Activated B cell treated with CpG ODN at 0.5 μM for 24 hours (primary cell): ENCODE data around the gene LEO1. TPM values are rescaled to one million over a fixed set of nuclear protein-coding genes. Genes with fewer than 3 reads are reported as not detected.
"Not testable (repeated sequence)": the region's sequence is repeated elsewhere in the genome, so short reads cannot be mapped to it uniquely, and the experiment has no call there.

ENCODE experiments used
- ATAC-seq: fragments of 200-7000 bp; cut with Tn5 transposase; one replicate; pipeline ENCODE4 v1.10.0; 2021; ENCODE audit warnings: low read depth, mild to moderate bottlenecking, moderate library complexity
- CTCF ChIA-PET: fragments of 350-600 bp; sonication (Branson Sonifier 250); formaldehyde crosslinking; loops from one replicate; lab custom pipeline; 2021; ENCODE audit warnings: antibody characterized with exemption; lab: Charles Lee
- POLR2A ChIA-PET: fragments of 350-600 bp; sonication (Branson Sonifier 250); formaldehyde crosslinking; loops from one replicate; lab custom pipeline; 2021; ENCODE audit warnings: antibody characterized with exemption; lab: Charles Lee
- DNase-seq: peaks from one replicate; pipeline ENCODE4 v3.0.0; 2022
- H3K27ac Mint-ChIP-seq: one replicate; pipeline ENCODE4 v1.8.0; 2020; ENCODE audit warnings: mixed read lengths
- H3K27me3 Mint-ChIP-seq: one replicate; pipeline ENCODE4 v1.8.0; 2021; ENCODE audit warnings: mixed read lengths
- H3K36me3 Mint-ChIP-seq: one replicate; pipeline ENCODE4 v1.8.0; 2021; ENCODE audit warnings: low read depth, mixed read lengths
- H3K4me1 Mint-ChIP-seq: one replicate; pipeline ENCODE4 v1.8.0; 2021; ENCODE audit warnings: mixed read lengths
- H3K4me3 Mint-ChIP-seq: one replicate; pipeline ENCODE4 v1.8.0; 2020; ENCODE audit warnings: mild to moderate bottlenecking, mixed read lengths
- H3K9me3 Mint-ChIP-seq: one replicate; pipeline ENCODE4 v1.8.0; 2020; ENCODE audit warnings: mixed read lengths
- intact Hi-C: fragments of 100-400 bp; cut with micrococcal nuclease; formaldehyde crosslinking; loops from one replicate; pipeline ENCODE4 v1.15.1; 2024
- total RNA-seq: library from RNA; stranded (reverse); gene quantifications from 2 replicates; pipeline ENCODE4 v1.2.3, GENCODE V29; 2022
- TF ChIP-seq, protein P1 (sequence below): fragments of 200-600 bp; IDR thresholded peaks from one replicate; pipeline ENCODE4 v1.8.0; 2022; ENCODE audit warnings: antibody characterized with exemption, mild to moderate bottlenecking

The LEO1 gene
- total RNA-seq, 1 donor from 2014 or later: 19.1 TPM

- ChIA-PET CTCF (no interaction called here), POLR2A (interaction anchor here (0.7 to 1.6 kb wide), 2 partner anchors 35 to 36 kb away, joined by 3 read pairs; partner anchors contain the start of gene LEO1)
- peaks cover 35% of the 10 kb centered on the region for H3K4me1 Mint-ChIP-seq
- peaks cover 5% of the 10 kb centered on the region for H3K9me3 Mint-ChIP-seq
- peak overlapping the region; percentile 82 for H3K27ac Mint-ChIP-seq
- intact Hi-C loops: loop anchor here (1.0 kb wide), 1 partner anchor 12 kb away; the partner anchor contains the start of gene MAPK6
- no peak for DNase-seq
- ATAC-seq: no peak
- H3K36me3 Mint-ChIP-seq: no peaks in the 10 kb centered on the region
- H3K27me3 Mint-ChIP-seq: no peaks in the 10 kb centered on the region
- TF ChIP-seq, protein P1, sequence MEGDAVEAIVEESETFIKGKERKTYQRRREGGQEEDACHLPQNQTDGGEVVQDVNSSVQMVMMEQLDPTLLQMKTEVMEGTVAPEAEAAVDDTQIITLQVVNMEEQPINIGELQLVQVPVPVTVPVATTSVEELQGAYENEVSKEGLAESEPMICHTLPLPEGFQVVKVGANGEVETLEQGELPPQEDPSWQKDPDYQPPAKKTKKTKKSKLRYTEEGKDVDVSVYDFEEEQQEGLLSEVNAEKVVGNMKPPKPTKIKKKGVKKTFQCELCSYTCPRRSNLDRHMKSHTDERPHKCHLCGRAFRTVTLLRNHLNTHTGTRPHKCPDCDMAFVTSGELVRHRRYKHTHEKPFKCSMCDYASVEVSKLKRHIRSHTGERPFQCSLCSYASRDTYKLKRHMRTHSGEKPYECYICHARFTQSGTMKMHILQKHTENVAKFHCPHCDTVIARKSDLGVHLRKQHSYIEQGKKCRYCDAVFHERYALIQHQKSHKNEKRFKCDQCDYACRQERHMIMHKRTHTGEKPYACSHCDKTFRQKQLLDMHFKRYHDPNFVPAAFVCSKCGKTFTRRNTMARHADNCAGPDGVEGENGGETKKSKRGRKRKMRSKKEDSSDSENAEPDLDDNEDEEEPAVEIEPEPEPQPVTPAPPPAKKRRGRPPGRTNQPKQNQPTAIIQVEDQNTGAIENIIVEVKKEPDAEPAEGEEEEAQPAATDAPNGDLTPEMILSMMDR: no peak
- peak overlapping the region; percentile 3 for H3K4me3 Mint-ChIP-seq
Measured at GRCh38 chr15:52006702-52007340, 35.2 kb upstream of the LEO1 start.

GRCh38 chr15:52005748-52006701 lies 34.4 kb upstream of the LEO1 start:
- TF ChIP-seq, protein P1: no peak
- intact Hi-C loops: loop anchor here (1.0 kb wide), 1 partner anchor 13 kb away; the partner anchor contains the start of gene MAPK6
- no peaks in the 10 kb centered on the region for H3K36me3 Mint-ChIP-seq
- H3K9me3 Mint-ChIP-seq: peaks cover 5% of the 10 kb centered on the region
- no peak for DNase-seq
- no peaks in the 10 kb centered on the region for H3K27me3 Mint-ChIP-seq
- ChIA-PET CTCF (no interaction called here), POLR2A (interaction anchor here (0.6 to 1.6 kb wide), 2 partner anchors 35 to 101 kb away, joined by 3 read pairs; partner anchors contain the start of gene LEO1)
- peak overlapping the region; percentile 3 for H3K4me3 Mint-ChIP-seq
- H3K4me1 Mint-ChIP-seq: peaks cover 35% of the 10 kb centered on the region
- ATAC-seq: peak; percentile 71
- peak overlapping the region; percentile 82 for H3K27ac Mint-ChIP-seq

DNA sequence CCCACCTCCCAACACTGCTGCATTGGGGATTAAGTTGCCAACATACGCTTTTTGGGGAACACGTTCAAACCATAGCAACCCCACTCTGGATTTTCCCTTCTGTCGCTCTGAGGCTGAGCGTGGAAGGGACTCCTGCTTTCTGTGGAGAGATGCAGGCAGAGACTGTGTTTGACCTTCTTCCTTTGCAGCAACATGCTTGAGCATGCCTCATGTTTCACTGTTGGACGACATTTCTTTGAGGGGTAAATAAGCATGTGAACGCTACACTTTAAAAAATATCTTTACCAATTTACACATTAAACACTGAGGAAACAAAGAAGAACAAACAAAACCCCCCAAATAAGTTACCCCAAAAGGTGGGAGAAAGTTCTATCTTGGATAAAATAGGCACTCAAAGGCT lies 33.2 kb upstream of the LEO1 start:
- no peak overlapping the region for H3K4me3 Mint-ChIP-seq
- H3K4me1 Mint-ChIP-seq: peaks cover 35% of the 10 kb centered on the region
- ChIA-PET CTCF (no interaction called here), POLR2A (no interaction called here)
- H3K9me3 Mint-ChIP-seq: peaks cover 5% of the 10 kb centered on the region
- intact Hi-C loops: no loop called here
- H3K27me3 Mint-ChIP-seq: no peaks in the 10 kb centered on the region
- no peak for DNase-seq
- no peak for ATAC-seq
- TF ChIP-seq, protein P1: no peak
- no peak overlapping the region for H3K27ac Mint-ChIP-seq
- H3K36me3 Mint-ChIP-seq: no peaks in the 10 kb centered on the region

- no peak overlapping the region for H3K4me3 Mint-ChIP-seq
- DNase-seq (no peak), ATAC-seq (no peak)
- TF ChIP-seq, protein P1: no peak
- ChIA-PET POLR2A (no interaction called here), CTCF (no interaction called here)
- peaks cover 5% of the 10 kb centered on the region for H3K9me3 Mint-ChIP-seq
- H3K36me3 Mint-ChIP-seq: no peaks in the 10 kb centered on the region
- H3K4me1 Mint-ChIP-seq: peaks cover 29% of the 10 kb centered on the region
- H3K27me3 Mint-ChIP-seq: no peaks in the 10 kb centered on the region
- intact Hi-C loops: no loop called here
- no peak overlapping the region for H3K27ac Mint-ChIP-seq
Measured at GRCh38 chr15:52003710-52004109, 32.1 kb upstream of the LEO1 start.

DNA sequence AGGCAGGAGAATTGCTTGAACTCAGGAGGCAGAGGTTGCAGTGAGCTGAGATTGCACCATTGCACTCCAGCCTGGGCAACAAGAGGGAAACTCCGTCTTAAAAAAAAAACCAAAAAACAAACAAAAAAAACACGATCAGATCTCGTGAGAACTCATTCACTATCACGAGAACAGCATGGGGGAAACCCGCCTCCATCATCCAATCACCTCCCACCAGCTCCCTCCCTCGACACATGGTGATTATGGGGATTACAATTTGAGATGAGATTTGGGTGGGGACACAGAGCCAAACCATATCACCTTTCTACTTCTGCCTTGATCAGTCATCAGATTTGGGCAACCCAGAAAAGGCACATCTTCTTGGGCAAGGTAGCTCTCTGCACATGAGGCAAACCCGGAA lies 31.5 kb upstream of the LEO1 start:
- H3K27me3 Mint-ChIP-seq, DNase-seq, POLR2A ChIA-PET, H3K9me3 Mint-ChIP-seq, H3K27ac Mint-ChIP-seq, ATAC-seq, intact Hi-C loops, H3K4me3 Mint-ChIP-seq, CTCF ChIA-PET, H3K36me3 Mint-ChIP-seq: not testable (repeated sequence)
- H3K4me1 Mint-ChIP-seq: peaks cover 22% of the 10 kb centered on the region
